Parathyroid adenoma (tissue), 2 donors: ENCODE data around the gene AQR.
A peak's percentile ranks its signal among the peaks of the same experiment; 100 is the strongest.

Source experiments
- H2AFZ ChIP-seq: fragments of 300-600 bp; sonication (generic); one replicate; pipeline ENCODE4 v1.7.0; 2017; ENCODE audit warnings: antibody characterized with exemption, mild to moderate bottlenecking
- H3K27ac ChIP-seq: fragments of 300-600 bp; sonication (generic); one replicate; pipeline ENCODE4 v1.7.0; 2017
- H3K27me3 ChIP-seq: fragments of 300-600 bp; sonication (generic); one replicate; pipeline ENCODE4 v1.7.0; 2017; ENCODE audit warnings: low read length; ENCODE audit not compliant: control insufficient read depth, insufficient read depth
- H3K36me3 ChIP-seq: fragments of 300-600 bp; sonication (generic); one replicate; pipeline ENCODE4 v1.7.0; 2017; ENCODE audit warnings: low read length; ENCODE audit not compliant: control insufficient read depth, insufficient read depth
- H3K4me1 ChIP-seq: fragments of 300-600 bp; sonication (generic); one replicate; pipeline ENCODE4 v1.7.0; 2017; ENCODE audit warnings: control low read depth
- H3K4me2 ChIP-seq: fragments of 300-600 bp; sonication (generic); one replicate; pipeline ENCODE4 v1.7.0; 2017; ENCODE audit warnings: low read length
- H3K4me3 ChIP-seq: fragments of 300-600 bp; sonication (generic); one replicate; pipeline ENCODE4 v1.7.0; 2017; ENCODE audit warnings: low read depth, low read length
- H3K79me2 ChIP-seq: fragments of 300-600 bp; sonication (generic); one replicate; pipeline ENCODE4 v1.7.0; 2017; ENCODE audit warnings: control low read depth
- H3K9ac ChIP-seq: fragments of 300-600 bp; sonication (generic); one replicate; pipeline ENCODE4 v1.7.0; 2017; ENCODE audit warnings: mild to moderate bottlenecking
- H3K9me3 ChIP-seq: fragments of 300-600 bp; sonication (generic); one replicate; pipeline ENCODE4 v1.7.0; 2017; ENCODE audit warnings: low read length; ENCODE audit not compliant: control insufficient read depth
- CTCF ChIP-seq: fragments of 300-600 bp; sonication (generic); IDR thresholded peaks from one replicate; pipeline ENCODE4 v1.7.0; 2017; ENCODE audit warnings: antibody characterized with exemption, mild to moderate bottlenecking
- donor health status: primary hyperparathyroidism.

Gene AQR

DNA sequence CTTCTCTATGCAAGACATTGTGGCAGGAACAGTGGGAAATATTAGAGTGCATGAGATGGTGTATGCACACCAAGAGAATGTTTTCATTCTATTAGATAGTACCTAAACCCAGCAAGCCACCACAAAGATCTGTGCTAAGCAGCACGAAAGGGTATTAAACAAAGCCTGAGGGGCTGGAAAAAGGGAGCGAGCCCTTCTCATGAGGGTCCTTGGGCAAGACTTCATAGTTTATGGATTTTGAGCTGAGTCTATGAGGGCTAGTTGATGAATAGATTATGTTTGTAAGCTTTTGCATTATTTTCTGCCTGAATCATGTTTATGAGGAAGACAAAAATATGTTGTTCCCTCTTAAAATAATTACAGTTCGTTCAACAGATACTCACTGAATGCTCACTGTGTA, 164.8 kb downstream of the AQR start:
- peak overlapping the region; percentile 9 for H2AFZ ChIP-seq
- H3K4me1 ChIP-seq, result peaks cover 7% of the 10 kb centered on the region
- H3K4me3 ChIP-seq, result no peak overlapping the region
- no peaks in the 10 kb centered on the region for H3K9me3 ChIP-seq
- H3K36me3 ChIP-seq, result no peaks in the 10 kb centered on the region
- no peaks in the 10 kb centered on the region for H3K27me3 ChIP-seq
- TF ChIP-seq CTCF, result no peak
- H3K27ac ChIP-seq, result no peak overlapping the region
- H3K4me2 ChIP-seq, result no peak overlapping the region
- H3K79me2 ChIP-seq, result no peaks in the 10 kb centered on the region
- no peak overlapping the region for H3K9ac ChIP-seq

DNA sequence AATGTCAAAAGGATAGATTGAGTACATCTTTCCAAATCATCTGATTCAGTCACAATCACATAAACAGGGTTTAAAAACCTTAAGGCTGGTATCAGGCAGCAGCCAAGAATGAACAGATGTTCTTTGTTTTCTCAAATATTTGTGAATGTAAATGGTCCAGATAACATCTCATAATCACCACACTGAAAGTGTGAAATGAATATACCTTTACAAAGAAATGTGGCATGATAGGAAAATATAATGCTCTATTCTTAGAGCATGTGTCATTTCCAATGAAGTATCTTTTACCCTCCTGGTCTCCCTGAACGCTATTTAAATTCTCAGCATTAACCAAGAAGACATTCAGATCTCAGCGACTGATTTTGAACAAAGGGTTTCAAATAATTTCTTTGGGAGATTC, 165.4 kb downstream of the AQR start:
- Histone ChIP-seq H3K27me3 (no peaks in the 10 kb centered on the region), H2AFZ (no peak overlapping the region), H3K4me3 (no peak overlapping the region), H3K79me2 (no peaks in the 10 kb centered on the region), H3K27ac (no peak overlapping the region), H3K9ac (no peak overlapping the region), H3K36me3 (no peaks in the 10 kb centered on the region), H3K4me1 (peaks cover 13% of the 10 kb centered on the region), H3K4me2 (no peak overlapping the region), H3K9me3 (no peaks in the 10 kb centered on the region)
- no peak for TF ChIP-seq CTCF

GRCh38 chr15:34802803-34803750, 166.5 kb downstream of the AQR start:
- Histone ChIP-seq H3K9ac (no peak overlapping the region), H3K27ac (peak overlapping the region; percentile 24), H3K79me2 (no peaks in the 10 kb centered on the region), H3K36me3 (no peaks in the 10 kb centered on the region), H3K9me3 (no peaks in the 10 kb centered on the region), H3K4me1 (peaks cover 17% of the 10 kb centered on the region), H3K4me3 (no peak overlapping the region), H2AFZ (no peak overlapping the region), H3K27me3 (no peaks in the 10 kb centered on the region), H3K4me2 (no peak overlapping the region)
- no peak for TF ChIP-seq CTCF

- Histone ChIP-seq H3K9me3 (no peaks in the 10 kb centered on the region), H3K9ac (no peak overlapping the region), H3K4me3 (no peak overlapping the region), H3K79me2 (no peaks in the 10 kb centered on the region), H3K4me2 (no peak overlapping the region), H3K27ac (no peak overlapping the region), H2AFZ (no peak overlapping the region), H3K27me3 (no peaks in the 10 kb centered on the region), H3K4me1 (peaks cover 17% of the 10 kb centered on the region), H3K36me3 (no peaks in the 10 kb centered on the region)
- TF ChIP-seq CTCF, result no peak
Measured at GRCh38 chr15:34802371-34802770, 167.2 kb downstream of the AQR start.
